NCI-H446 (cell line): ENCODE measurements around the gene DCC.
A peak's percentile ranks its signal among the peaks of the same experiment; 100 is the strongest.

Experiments
- DNase-seq, 2 experiments: peaks; one replicate each; lab custom pipeline; 2025; lab: John Stamatoyannopoulos, UW

DCC gene, protein sequence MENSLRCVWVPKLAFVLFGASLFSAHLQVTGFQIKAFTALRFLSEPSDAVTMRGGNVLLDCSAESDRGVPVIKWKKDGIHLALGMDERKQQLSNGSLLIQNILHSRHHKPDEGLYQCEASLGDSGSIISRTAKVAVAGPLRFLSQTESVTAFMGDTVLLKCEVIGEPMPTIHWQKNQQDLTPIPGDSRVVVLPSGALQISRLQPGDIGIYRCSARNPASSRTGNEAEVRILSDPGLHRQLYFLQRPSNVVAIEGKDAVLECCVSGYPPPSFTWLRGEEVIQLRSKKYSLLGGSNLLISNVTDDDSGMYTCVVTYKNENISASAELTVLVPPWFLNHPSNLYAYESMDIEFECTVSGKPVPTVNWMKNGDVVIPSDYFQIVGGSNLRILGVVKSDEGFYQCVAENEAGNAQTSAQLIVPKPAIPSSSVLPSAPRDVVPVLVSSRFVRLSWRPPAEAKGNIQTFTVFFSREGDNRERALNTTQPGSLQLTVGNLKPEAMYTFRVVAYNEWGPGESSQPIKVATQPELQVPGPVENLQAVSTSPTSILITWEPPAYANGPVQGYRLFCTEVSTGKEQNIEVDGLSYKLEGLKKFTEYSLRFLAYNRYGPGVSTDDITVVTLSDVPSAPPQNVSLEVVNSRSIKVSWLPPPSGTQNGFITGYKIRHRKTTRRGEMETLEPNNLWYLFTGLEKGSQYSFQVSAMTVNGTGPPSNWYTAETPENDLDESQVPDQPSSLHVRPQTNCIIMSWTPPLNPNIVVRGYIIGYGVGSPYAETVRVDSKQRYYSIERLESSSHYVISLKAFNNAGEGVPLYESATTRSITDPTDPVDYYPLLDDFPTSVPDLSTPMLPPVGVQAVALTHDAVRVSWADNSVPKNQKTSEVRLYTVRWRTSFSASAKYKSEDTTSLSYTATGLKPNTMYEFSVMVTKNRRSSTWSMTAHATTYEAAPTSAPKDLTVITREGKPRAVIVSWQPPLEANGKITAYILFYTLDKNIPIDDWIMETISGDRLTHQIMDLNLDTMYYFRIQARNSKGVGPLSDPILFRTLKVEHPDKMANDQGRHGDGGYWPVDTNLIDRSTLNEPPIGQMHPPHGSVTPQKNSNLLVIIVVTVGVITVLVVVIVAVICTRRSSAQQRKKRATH (N-terminal part only)

DNA sequence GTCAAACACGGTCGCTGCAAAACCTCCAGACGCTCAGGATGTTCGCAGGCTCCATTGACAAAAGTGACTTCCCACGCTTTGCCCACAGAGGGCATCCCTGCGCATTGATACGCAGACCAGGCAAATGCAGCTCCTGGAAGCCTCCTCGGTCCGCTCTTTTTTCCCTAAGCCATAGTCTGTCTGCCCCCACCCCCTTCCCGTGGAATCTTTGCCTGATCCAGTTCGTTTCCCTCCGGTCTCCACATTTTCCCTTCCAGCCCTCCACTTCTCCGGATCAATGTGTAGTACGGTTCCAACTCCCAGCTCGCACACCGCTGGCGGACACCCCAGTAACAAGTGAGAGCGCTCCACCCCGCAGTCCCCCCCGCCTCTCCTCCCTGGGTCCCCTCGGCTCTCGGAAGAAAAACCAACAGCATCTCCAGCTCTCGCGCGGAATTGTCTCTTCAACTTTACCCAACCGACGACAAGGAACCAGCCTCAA, at the start of gene DCC:
Gene DCC (plus strand): TSS at position 307 of the 481 bp plus-strand sequence. CDS start 591 bp downstream, outside the sequence.
- peak; percentile 65 to 89 for DNase-seq

DNA sequence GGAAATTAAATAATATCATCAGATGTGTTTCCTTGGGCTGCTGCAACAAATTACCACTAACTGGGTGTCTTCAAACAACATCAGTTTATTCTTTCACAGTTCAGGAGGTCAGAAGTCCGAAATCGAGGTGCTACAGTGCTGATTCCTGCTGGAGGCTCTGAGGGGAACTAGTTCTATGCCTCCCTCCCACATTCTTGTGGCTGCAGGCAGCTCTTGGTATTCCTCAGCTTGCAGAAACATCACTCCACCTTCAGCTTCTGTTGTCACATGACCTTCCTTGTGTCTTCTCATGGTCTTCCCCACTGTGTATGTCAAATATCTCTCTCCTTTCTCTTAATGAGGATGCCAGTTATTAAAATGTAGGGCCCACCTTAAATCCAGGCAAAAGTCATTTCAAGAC, 29.3 kb upstream of the DCC start:
- no peak for DNase-seq

- DNase-seq, result no peak
Observed at GRCh38 chr18:52311331-52311730, 28.7 kb upstream of the DCC start.

DNA sequence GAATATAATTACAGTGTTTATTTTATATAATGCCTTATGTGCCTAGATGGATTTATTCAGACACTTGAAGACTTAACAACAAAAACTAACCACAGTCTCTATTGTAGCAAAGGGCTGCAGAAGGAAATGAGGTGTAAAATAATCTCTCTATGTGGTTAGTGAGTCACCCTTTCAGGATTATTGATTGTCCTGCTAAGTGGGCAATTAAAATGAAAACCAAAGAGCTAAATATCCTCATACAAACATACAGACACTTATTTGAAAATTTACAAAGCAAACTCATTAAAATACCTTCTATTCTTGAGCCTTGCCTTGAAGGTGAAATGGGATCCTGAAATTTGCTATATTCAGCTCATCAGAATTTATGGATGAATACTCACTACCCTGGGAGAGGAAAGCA, 27.7 kb upstream of the DCC start:
- peak; percentile 40 to 64 for DNase-seq

- DNase-seq, result no peak
Observed at GRCh38 chr18:52313213-52313612, 26.8 kb upstream of the DCC start.

- DNase-seq, result no peak
Observed at GRCh38 chr18:52319424-52319983, 20.5 kb upstream of the DCC start.

DNA sequence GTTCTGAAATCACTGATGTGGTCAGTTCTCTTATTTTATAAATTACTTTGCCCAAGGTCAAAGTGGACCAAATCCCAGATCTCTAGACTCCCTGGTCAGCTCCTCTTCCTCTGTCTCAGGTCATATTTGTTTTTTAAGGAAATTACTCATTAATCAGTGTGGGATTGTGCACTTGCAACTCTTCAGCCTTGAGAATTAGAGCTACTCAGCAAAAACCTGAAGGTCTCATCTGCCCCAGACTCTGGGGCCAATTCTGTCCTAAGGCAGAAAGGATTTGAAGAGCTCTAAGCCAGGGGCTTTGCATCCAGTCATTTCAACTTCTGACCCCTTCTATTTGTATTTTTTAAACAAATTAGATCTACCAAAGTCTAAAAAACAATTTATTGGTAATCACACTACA, 17.7 kb upstream of the DCC start:
- DNase-seq, result no peak

GRCh38 chr18:52323802-52324201, 16.2 kb upstream of the DCC start:
- no peak for DNase-seq

DNA sequence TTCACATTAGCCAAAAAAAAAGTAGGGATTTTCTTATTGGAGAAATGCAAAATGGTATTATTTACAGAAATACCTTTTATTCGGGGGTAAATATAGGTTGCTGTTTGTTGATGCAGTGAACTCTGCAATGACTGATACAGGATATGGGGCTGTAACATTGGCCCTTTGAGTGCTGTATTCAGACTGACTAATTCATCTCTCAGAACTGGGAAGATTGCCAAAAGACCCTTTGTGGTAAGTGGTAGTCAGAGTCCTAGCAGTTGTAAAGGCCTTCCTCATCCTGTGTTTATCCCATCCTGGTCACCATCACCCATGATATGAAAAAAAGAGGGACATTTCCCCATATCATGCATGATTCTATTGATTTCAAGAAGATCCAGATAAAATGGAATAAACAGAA, 14.0 kb upstream of the DCC start:
- peak in 1 of 2 experiments; percentile 50 for DNase-seq

- no peak for DNase-seq
Observed at GRCh38 chr18:52333860-52334259, 6.1 kb upstream of the DCC start.

DNA sequence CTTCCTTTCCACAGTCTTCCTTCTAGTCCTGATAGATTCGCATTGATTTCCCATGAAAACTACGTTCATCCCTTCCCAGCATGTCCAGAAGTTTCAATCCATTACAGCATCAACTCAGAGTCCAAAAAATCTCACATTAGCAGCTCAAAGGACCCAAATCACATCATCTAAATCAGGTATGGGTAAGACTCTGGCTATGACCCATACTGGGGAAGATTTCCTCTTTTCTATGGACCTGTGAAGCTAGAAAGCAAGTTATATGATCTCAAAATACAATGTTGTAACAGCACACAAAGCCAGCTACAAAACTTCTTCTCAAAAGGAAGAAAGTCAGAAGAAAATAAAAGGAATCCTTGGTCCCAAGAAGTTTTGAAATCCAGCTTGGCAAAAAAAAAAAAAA, 5.7 kb upstream of the DCC start:
- no peak for DNase-seq

DNA sequence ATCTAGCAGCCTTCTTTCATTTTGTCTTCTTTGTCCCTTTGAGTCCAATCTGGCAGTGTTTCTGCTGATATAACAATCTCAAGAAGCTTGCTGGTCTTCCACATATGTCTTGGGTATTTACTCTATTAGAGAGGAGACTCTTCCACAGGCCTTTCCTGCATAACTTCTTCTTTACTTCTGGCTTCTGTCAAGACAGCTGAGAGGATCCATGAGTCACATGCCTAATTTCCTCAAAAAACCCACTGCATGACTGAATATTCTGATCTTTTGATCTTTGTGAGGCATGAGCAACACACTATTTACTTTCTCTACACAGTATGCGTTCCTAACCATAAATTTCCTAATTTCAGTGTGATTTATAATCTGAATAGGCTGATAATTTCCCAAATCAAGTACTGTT, 5.1 kb upstream of the DCC start:
- DNase-seq, result no peak

GRCh38 chr18:52337276-52337675, 2.7 kb upstream of the DCC start:
- DNase-seq, result no peak

GRCh38 chr18:52340406-52341102, 557 bp downstream of the DCC start:
- no peak for DNase-seq

DNA sequence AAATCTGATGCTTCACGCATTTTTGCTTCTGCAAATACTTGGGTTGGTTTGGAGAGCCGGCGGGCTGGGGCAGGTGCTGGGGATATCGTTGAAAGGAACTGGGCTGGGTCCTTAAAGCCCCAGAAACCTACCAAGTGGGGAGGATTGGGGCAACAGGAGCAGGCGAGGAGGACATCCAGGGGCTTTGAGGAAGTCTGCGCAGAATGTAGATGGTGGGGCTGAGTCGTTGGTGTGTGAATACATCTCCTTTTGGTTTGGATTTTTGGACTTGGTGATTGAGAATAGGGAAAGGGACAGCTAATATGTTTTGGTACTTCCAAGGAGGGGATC, 1.1 kb downstream of the DCC start:
- no peak for DNase-seq

- DNase-seq, result peak in 1 of 2 experiments; percentile 75
Observed at GRCh38 chr18:52341608-52342381, 1.8 kb downstream of the DCC start.

DNA sequence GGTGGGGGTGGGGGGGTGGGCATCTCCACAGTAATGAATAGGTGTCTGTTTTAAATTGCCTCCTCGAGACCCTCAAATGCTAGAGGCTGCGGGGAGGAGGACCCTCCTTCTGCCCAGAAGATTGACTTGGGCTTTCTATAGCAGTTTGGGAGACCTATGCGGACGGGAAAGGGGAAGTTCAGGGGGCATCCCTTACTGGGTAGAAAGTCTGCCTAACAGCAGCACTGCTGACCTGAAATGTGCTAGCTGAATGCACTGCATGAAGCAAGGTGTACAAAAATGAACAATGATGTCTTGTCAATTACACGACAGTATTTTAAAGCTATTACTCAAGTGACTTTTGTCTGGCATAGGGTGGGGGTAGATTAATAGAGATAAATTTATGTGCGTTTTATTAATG, 2.5 kb downstream of the DCC start:
- DNase-seq, result peak in 1 of 2 experiments; percentile 35

DNA sequence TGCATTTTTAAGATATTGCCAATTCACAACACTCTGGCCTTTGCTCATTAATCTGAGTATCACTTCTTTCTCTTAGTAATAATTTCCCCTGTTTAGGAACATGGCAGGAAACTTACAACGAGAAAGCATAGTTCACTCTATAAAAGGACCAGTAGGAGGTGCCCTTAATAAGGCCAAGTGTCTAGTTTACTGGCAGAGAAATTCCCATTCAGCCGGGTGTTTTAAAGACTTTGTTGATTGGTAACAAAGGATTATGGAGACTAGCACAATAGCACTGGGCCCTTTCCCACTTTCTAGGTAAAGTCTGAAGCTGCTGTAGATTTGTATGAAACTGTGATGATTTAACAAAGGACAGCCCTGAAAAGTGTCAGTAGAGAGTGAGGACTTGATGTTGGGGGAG, 3.1 kb downstream of the DCC start:
- DNase-seq, result peak; percentile 65 to 79

- DNase-seq, result no peak
Observed at GRCh38 chr18:52343731-52344340, 3.8 kb downstream of the DCC start.

DNA sequence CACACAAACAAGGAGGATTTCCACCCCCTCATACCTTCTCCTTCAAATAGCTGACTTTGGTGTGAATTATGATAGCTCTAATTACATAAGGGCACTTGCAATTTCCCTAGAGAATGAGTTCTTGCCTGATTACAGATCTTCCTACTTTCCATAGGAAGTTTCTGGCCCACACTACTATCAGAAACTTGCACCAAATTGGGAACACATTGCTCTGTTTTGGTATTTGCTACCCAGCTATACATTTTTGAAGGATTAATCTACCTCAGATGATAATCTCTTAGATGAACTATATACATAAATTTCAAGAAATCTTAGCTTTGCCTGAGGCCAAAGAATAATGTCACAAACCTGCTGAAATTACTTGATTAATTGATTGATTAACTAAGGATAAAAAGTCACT, 4.9 kb downstream of the DCC start:
- no peak for DNase-seq
